Measurements from ENCODE around the gene SLC7A6OS.
A peak's percentile ranks its signal among the peaks of the same experiment; 100 is the strongest.

Gene SLC7A6OS

DNA sequence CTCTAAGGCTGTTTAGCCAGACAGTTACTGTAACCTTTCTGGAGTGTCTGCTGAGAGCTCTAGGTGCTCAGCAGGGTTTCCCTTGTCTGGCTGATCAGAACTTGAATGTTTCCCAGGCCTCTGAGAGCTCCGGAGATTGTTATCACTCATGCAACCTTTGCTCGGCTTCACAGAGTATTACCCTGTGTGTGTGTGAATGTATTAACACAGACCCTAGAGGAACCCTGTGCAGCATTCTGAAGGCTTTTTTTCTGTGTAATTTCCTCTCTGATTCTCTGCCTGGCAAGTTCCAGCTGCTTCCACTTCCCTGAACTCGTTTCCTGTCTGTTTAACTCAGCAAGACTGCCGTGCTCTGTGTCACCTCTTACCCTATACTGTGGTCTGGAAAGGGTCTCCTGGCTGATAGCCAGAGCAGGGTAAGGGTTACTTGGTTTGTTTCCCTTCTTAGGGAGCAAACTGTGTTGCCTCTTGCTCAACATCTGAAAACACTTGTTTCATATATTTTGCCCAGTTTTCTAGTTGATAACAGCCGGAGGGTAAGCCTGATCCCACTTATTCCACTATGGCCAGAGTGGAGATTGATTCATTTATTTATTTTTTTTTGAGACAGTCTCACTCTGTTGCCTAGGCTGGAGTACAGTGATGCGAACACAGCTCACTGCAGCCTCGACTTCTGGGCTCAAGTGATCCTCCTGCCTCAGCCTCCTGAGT lies 21.8 kb upstream of the SLC7A6OS start:
- TF ChIP-seq, protein P1, sequence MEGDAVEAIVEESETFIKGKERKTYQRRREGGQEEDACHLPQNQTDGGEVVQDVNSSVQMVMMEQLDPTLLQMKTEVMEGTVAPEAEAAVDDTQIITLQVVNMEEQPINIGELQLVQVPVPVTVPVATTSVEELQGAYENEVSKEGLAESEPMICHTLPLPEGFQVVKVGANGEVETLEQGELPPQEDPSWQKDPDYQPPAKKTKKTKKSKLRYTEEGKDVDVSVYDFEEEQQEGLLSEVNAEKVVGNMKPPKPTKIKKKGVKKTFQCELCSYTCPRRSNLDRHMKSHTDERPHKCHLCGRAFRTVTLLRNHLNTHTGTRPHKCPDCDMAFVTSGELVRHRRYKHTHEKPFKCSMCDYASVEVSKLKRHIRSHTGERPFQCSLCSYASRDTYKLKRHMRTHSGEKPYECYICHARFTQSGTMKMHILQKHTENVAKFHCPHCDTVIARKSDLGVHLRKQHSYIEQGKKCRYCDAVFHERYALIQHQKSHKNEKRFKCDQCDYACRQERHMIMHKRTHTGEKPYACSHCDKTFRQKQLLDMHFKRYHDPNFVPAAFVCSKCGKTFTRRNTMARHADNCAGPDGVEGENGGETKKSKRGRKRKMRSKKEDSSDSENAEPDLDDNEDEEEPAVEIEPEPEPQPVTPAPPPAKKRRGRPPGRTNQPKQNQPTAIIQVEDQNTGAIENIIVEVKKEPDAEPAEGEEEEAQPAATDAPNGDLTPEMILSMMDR (conservative IDR thresholded peaks at IDR 0.05; ENCODE audit: low read depth, low read length) = no peak
- peak; percentile 86 for DNase-seq (ENCODE audit: low read depth)
- no peak overlapping the region for H3K4me3 ChIP-seq (ENCODE audit: low read length)

DNA sequence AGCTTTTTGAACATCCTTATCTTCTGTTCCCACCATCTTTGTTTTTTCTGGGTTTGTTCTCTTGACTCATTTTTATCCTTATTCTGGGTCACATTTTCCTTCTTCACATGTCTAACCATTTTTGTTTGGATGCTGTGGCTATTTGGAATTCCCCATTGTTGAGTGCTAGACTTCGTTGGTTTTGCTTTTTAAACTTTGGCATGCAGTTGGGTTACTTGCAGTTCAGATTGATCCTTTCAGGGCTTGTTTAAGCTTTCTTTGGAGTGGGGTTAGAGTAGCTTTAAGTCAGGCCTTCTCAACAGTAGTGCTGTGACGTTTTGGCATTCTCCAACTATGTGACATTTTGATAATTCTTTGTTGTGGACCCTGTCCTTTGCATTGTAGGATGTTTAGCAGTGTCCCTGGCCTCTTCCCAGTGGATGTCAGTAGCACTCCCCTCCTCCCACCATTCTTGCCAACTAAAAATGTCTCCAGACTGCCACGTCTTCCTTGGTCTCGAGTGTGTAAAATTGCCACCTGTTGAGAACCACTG lies 21.2 kb upstream of the SLC7A6OS start:
- TF ChIP-seq, protein P1 (conservative IDR thresholded peaks at IDR 0.05; ENCODE audit: low read depth, low read length) = no peak
- no peak overlapping the region for H3K4me3 ChIP-seq (ENCODE audit: low read length)
- no peak for DNase-seq (ENCODE audit: low read depth)

DNA sequence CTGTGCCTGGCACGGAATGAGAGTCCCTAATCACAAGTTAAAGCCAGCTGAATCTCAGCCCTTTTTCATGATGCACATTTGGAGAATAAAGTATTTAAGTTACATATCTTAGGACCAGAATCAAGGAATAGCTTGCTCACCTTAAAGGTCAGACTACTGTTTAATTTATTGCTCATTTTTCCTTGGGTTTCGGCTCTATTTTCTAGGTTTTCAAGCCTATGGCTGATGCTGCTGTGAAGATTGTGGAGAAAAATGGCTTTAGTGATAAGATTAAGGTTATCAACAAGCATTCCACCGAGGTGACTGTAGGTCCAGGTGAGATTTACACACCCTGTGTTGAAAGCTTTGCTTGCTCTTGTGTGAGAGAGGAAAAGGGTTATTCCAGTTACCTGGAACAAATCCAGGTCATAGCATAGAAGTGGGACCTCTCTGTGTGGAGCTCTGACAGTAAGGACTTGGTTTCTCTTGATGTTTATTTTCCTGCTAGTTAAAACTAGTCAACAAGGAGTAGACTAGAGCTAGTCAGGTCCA lies 18.2 kb upstream of the SLC7A6OS start:
- H3K4me3 ChIP-seq (ENCODE audit: low read length) = no peak overlapping the region
- TF ChIP-seq, protein P1 (conservative IDR thresholded peaks at IDR 0.05; ENCODE audit: low read depth, low read length) = no peak
- DNase-seq (ENCODE audit: low read depth) = no peak

DNA sequence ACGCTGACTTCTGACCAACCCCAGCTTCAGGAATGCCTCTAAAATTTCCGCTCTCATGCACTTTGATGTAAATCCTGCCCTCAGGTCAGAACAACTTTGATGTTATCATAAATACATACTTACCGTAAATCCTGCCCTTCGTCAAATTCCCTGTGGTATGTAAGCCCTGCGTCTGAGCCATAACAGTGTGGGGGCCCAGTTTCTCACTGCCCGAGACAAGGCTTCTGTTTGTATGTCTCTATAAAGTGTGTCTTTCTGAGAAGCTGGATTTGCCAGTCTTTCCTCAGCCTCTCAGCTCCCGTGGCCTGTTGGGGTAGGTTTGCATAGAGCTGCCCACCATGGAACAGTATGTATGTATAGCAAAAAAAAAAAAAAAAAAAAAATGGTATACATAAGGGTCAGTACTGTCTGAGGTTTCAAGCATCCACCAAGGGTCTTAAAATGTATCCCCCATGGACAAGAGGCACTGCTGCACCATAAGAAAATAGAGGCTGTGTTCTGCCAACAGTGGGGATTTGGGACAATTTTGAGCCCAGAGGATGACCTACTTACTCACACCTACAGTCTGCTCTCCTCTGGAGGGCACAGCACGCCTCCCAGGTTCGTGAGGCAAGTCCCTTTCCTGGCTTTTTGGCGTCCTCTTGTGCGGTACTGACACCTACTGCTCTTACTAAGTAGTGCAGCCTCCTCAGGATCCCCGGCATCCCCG lies 17.6 kb upstream of the SLC7A6OS start:
- TF ChIP-seq, protein P1 (conservative IDR thresholded peaks at IDR 0.05; ENCODE audit: low read depth, low read length) = peak; percentile 92

DNA sequence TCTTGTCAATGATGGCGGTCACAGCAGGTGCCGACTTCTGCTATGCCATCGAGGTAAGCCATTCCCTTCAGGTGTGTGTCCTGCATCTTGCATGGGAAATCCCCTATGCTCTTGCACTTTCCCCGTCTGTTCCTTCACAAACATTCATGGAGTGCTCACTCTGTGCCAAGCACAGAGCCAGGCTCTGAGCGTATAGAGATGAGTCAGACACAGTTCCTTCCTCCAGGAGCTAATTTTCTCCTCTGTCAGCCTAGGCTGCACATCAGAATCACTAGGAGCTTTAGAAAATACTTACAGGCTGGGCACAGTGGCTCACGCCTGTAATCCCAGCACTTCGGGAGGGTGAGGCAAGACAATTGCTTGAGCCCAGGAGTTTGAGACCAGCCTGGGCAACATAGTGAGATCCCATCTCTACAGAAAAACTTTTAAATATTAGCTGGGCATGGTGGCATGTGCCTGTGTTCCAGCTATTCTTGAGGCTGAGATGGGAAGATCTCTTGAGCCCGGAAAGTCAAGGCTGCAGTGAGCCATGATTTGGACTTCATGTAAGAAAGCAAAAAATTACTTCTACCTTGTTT lies 14.1 kb upstream of the SLC7A6OS start:
- TF ChIP-seq, protein P1 (conservative IDR thresholded peaks at IDR 0.05; ENCODE audit: low read depth, low read length) = no peak
- no peak for DNase-seq (ENCODE audit: low read depth)
- no peak overlapping the region for H3K4me3 ChIP-seq (ENCODE audit: low read length)

More for the DNA sequence above, 17.6 kb upstream of the SLC7A6OS start:
- no peak overlapping the region for H3K4me3 ChIP-seq (ENCODE audit: low read length)
- DNase-seq (ENCODE audit: low read depth) = peak; percentile 100

DNA sequence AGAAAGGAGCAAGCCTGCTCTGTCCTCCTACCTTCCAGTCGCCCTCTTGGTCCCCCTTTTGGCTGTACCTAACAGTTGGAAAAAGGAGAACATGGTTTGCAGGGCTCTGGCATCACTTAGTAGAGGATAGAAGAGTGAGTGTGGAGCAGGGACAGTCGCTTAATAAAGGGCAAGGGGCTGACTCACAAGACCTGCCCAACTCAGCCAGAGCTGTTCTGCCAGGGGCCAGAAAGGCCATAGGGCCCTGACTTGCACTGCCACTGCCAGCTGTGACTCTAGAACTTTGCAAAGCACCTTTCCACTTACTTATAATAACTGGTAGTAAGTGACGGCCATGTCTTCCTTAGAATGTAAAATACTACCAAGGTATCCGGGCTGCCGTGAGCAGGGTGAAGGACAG lies 13.6 kb upstream of the SLC7A6OS start:
- no peak for DNase-seq (ENCODE audit: low read depth)
- TF ChIP-seq, protein P1 (conservative IDR thresholded peaks at IDR 0.05; ENCODE audit: low read depth, low read length) = no peak

More for the DNA sequence above, 13.6 kb upstream of the SLC7A6OS start:
- no peak overlapping the region for H3K4me3 ChIP-seq (ENCODE audit: low read length)

Data from retinal pigment epithelial cell (primary cell).